Tibial nerve (tissue), 4 donors: Measurements from ENCODE around the gene COL11A2.

Experiments
- CTCF ChIP-seq, 5 experiments: fragments of 200-600 bp in 3 of 5; fragments of 450-650 bp in 2 of 5; sonication (generic) in 3 of 5; IDR thresholded peaks; one replicate each; pipeline ENCODE4 v1.5.1; 2016 to 2019; ENCODE audit warnings: antibody characterized with exemption in 5 of 5, mild to moderate bottlenecking in 3 of 5, moderate library complexity in 2 of 5
- EP300 ChIP-seq, 2 donors: sonication (generic); formaldehyde crosslinking; IDR thresholded peaks; one replicate each; pipeline ENCODE4 v1.6.1; 2017; ENCODE audit warnings: antibody characterized with exemption in 2 of 2, mild to moderate bottlenecking in 1 of 2
- POLR2A ChIP-seq, 2 donors: fragments of 450-650 bp; IDR thresholded peaks; one replicate each; pipeline ENCODE4 v1.6.1; 2017; ENCODE audit warnings: antibody characterized with exemption in 2 of 2, mild to moderate bottlenecking in 2 of 2, moderate library complexity in 2 of 2

GRCh38 chr6:33164176-33164575 is 28.1 kb downstream of the COL11A2 start:
- no peak for TF ChIP-seq CTCF (IDR thresholded peaks at IDR 0.05)
- TF ChIP-seq POLR2A (IDR thresholded peaks at IDR 0.05), result no peak
- TF ChIP-seq EP300 (IDR thresholded peaks at IDR 0.05), result no peak
